H9 (cell line): ENCODE data around the gene GALNT9. TPM values are rescaled to one million over a fixed set of nuclear protein-coding genes. Genes with fewer than 3 reads are reported as not detected.

ENCODE experiments used
- DNase-seq: peaks from one replicate; pipeline ENCODE4 v3.0.0-alpha.2; 2017
- H2AFZ ChIP-seq: one replicate; pipeline ENCODE4 v1.6.1; 2013; ENCODE audit warnings: mild to moderate bottlenecking, low read length, control low read depth, moderate library complexity
- H2AK5ac ChIP-seq: 2 replicates; pipeline ENCODE4 v1.6.1; 2013; ENCODE audit warnings: low read length, control low read depth, mixed read lengths; ENCODE audit not compliant: insufficient read length
- H2BK120ac ChIP-seq: one replicate; pipeline ENCODE4 v1.6.1; 2013; ENCODE audit warnings: low read depth, mild to moderate bottlenecking, low read length, control low read depth, inconsistent platforms; ENCODE audit not compliant: poor library complexity, severe bottlenecking
- H2BK12ac ChIP-seq: 2 replicates; pipeline ENCODE4 v1.6.1; 2013; ENCODE audit warnings: low read length, control low read depth, mixed read lengths, low read depth; ENCODE audit not compliant: insufficient read length
- H2BK15ac ChIP-seq: 2 replicates; pipeline ENCODE4 v1.6.1; 2013; ENCODE audit warnings: low read depth, low read length, control low read depth
- H2BK20ac ChIP-seq: one replicate; pipeline ENCODE4 v1.6.1; 2013; ENCODE audit warnings: low read depth, mild to moderate bottlenecking, low read length, control low read depth, inconsistent platforms; ENCODE audit not compliant: poor library complexity, severe bottlenecking
- H2BK5ac ChIP-seq: 2 replicates; pipeline ENCODE4 v1.6.1; 2013; ENCODE audit warnings: low read length, control low read depth, mixed read lengths; ENCODE audit not compliant: insufficient read length
- H3K14ac ChIP-seq: 2 replicates; pipeline ENCODE4 v1.6.1; 2013; ENCODE audit warnings: low read length, control low read depth; ENCODE audit not compliant: insufficient read depth
- H3K18ac ChIP-seq: 2 replicates; pipeline ENCODE4 v1.6.1; 2013; ENCODE audit warnings: low read depth, mild to moderate bottlenecking, mixed read lengths, low read length, control low read depth; ENCODE audit not compliant: insufficient read length
- H3K23ac ChIP-seq: 2 replicates; pipeline ENCODE4 v1.6.1; 2013; ENCODE audit warnings: low read length, control low read depth, mixed read lengths, low read depth; ENCODE audit not compliant: insufficient read length
- H3K23me2 ChIP-seq: 2 replicates; pipeline ENCODE4 v1.6.1; 2013; ENCODE audit warnings: low read depth, mild to moderate bottlenecking, mixed read lengths, low read length, control low read depth; ENCODE audit not compliant: insufficient read length, poor library complexity, severe bottlenecking
- H3K27ac ChIP-seq: 2 replicates; pipeline ENCODE4 v1.5.1; 2013; ENCODE audit warnings: low read length, control low read depth, mixed read lengths, low read depth; ENCODE audit not compliant: insufficient read length
- H3K27me3 ChIP-seq: 2 replicates; pipeline ENCODE4 v1.6.1; 2013; ENCODE audit warnings: low read length, control low read depth, inconsistent platforms; ENCODE audit not compliant: insufficient read depth
- H3K4ac ChIP-seq: 2 replicates; pipeline ENCODE4 v1.6.1; 2013; ENCODE audit warnings: low read depth, mild to moderate bottlenecking, control low read depth, inconsistent platforms, low read length, moderate library complexity
- H3K4me1 ChIP-seq: 2 replicates; pipeline ENCODE4 v1.6.1; 2013; ENCODE audit warnings: low read length, control low read depth, inconsistent platforms; ENCODE audit not compliant: insufficient read depth
- H3K4me2 ChIP-seq: 2 replicates; pipeline ENCODE4 v1.6.1; 2013; ENCODE audit warnings: low read length, control low read depth, mixed read lengths; ENCODE audit not compliant: insufficient read length, insufficient read depth
- H3K56ac ChIP-seq: 2 replicates; pipeline ENCODE4 v1.6.1; 2013; ENCODE audit warnings: low read depth, mild to moderate bottlenecking, mixed read lengths, low read length, control low read depth; ENCODE audit not compliant: insufficient read length
- H3K79me1 ChIP-seq: 2 replicates; pipeline ENCODE4 v1.6.1; 2013; ENCODE audit warnings: low read depth, mild to moderate bottlenecking, moderate library complexity, low read length, control low read depth, inconsistent platforms; ENCODE audit not compliant: insufficient read depth, poor library complexity, severe bottlenecking
- H3K79me2 ChIP-seq: 2 replicates; pipeline ENCODE4 v1.6.1; 2013; ENCODE audit warnings: low read length, control low read depth, inconsistent platforms; ENCODE audit not compliant: insufficient read depth
- H3K9ac ChIP-seq: 2 replicates; pipeline ENCODE4 v1.6.1; 2013; ENCODE audit warnings: low read length, control low read depth, mixed read lengths; ENCODE audit not compliant: insufficient read length; ENCODE audit errors: extremely low read depth
- H3K9me3 ChIP-seq: one replicate; pipeline ENCODE4 v1.6.1; 2013; ENCODE audit warnings: low read depth, low read length, inconsistent platforms; ENCODE audit not compliant: control insufficient read depth
- H3T11ph ChIP-seq: one replicate; pipeline ENCODE4 v1.6.1; 2013; ENCODE audit warnings: mild to moderate bottlenecking, low read length, control low read depth, inconsistent platforms
- H4K20me1 ChIP-seq: one replicate; pipeline ENCODE4 v1.6.1; 2013; ENCODE audit not compliant: control insufficient read depth, insufficient read length, insufficient read depth
- H4K5ac ChIP-seq: 2 replicates; pipeline ENCODE4 v1.6.1; 2013; ENCODE audit warnings: low read depth, mild to moderate bottlenecking, mixed read lengths, low read length, control low read depth; ENCODE audit not compliant: insufficient read length
- H4K8ac ChIP-seq: replicated peaks from 2 replicates; pipeline ENCODE4 v1.6.1; 2013; ENCODE audit warnings: low read length, control low read depth, mixed read lengths, low read depth; ENCODE audit not compliant: insufficient read length
- H4K91ac ChIP-seq: 2 replicates; pipeline ENCODE4 v1.6.1; 2013; ENCODE audit warnings: low read depth, mild to moderate bottlenecking, moderate library complexity, mixed read lengths, low read length, control low read depth; ENCODE audit not compliant: insufficient read length
- H3K27ac Mint-ChIP-seq, 3 experiments: 2 replicates in 2 of 3; 3 replicates in 1 of 3; pipeline ENCODE4 v1.8.0; 2020 to 2021; ENCODE audit warnings: mixed read lengths in 3 of 3, mild to moderate bottlenecking in 1 of 3, moderate library complexity in 1 of 3
- H3K27me3 Mint-ChIP-seq: 2 replicates; pipeline ENCODE4 v1.8.0; 2021; ENCODE audit warnings: low read depth, mild to moderate bottlenecking, moderate library complexity, mixed read lengths
- H3K36me3 Mint-ChIP-seq, 3 experiments: 2 replicates in 2 of 3; 3 replicates in 1 of 3; pipeline ENCODE4 v1.8.0; 2020 to 2021; ENCODE audit warnings: low read depth in 3 of 3, mixed read lengths in 3 of 3; ENCODE audit not compliant: insufficient read depth in 1 of 3
- H3K4me1 Mint-ChIP-seq, 2 experiments: 2 replicates each; pipeline ENCODE4 v1.8.0; 2020; ENCODE audit warnings: mixed read lengths in 2 of 2
- H3K4me3 Mint-ChIP-seq, 2 experiments: 2 replicates in 1 of 2; 3 replicates in 1 of 2; pipeline ENCODE4 v1.8.0; 2020 to 2021; ENCODE audit warnings: mild to moderate bottlenecking in 2 of 2, mixed read lengths in 2 of 2, moderate library complexity in 1 of 2
- H3K9me3 Mint-ChIP-seq, 2 experiments: 2 replicates in 1 of 2; 3 replicates in 1 of 2; pipeline ENCODE4 v1.8.0; 2020; ENCODE audit warnings: mild to moderate bottlenecking in 2 of 2, mixed read lengths in 2 of 2, moderate library complexity in 1 of 2
- WGBS: extraction: QIAGEN DNeasy Blood & Tissue Kit; methylation state at CpG from one replicate; pipeline ENCODE4 v1.1.7; 2013; ENCODE audit warnings: missing lambda C conversion rate, low lambda C conversion rate, mixed read lengths; ENCODE audit not compliant: insufficient read length; ENCODE audit errors: extremely low coverage; 5-methylcytosine and 5-hydroxymethylcytosine counted together
- total RNA-seq: library from RNA; stranded (reverse); gene quantifications from 2 replicates; pipeline ENCODE4 v1.2.1, GENCODE V29; 2021
- TF ChIP-seq, protein P1 (sequence below): fragments of 200-600 bp; sonication (generic); conservative IDR thresholded peaks from 3 replicates; pipeline ENCODE4 v1.8.0; 2021; ENCODE audit warnings: antibody characterized with exemption, mild to moderate bottlenecking

GALNT9 gene
- total RNA-seq, 1 experiment from 2014 or later, result 0.35 TPM

GRCh38 chr12:132367071-132367851 lies 37.9 kb upstream of the GALNT9 start:
- Histone ChIP-seq H2AK5ac (no peak overlapping the region), H3K27ac (no peak overlapping the region), H4K91ac (no peak overlapping the region), H4K20me1 (no peaks in the 10 kb centered on the region), H2BK120ac (no peak overlapping the region), H3K4me2 (no peak overlapping the region), H3K4ac (no peak overlapping the region), H3K56ac (no peak overlapping the region), H2AFZ (no peak overlapping the region), H3K9ac (no peak overlapping the region), H3T11ph (no peak overlapping the region), H3K23ac (no peak overlapping the region), H2BK5ac (no peak overlapping the region), H3K9me3 (no peaks in the 10 kb centered on the region), H4K8ac (no peak overlapping the region), H2BK20ac (no peak overlapping the region), H3K23me2 (no peaks in the 10 kb centered on the region), H3K18ac (no peak overlapping the region), H3K79me1 (no peaks in the 10 kb centered on the region), H2BK12ac (no peak overlapping the region), H2BK15ac (no peak overlapping the region), H3K14ac (no peak overlapping the region), H3K4me1 (no peaks in the 10 kb centered on the region), H3K27me3 (peaks cover 12% of the 10 kb centered on the region), H3K79me2 (no peaks in the 10 kb centered on the region; the same call in 1 of the 2 replicates), H4K5ac (no peak overlapping the region)
- TF ChIP-seq, protein P1, sequence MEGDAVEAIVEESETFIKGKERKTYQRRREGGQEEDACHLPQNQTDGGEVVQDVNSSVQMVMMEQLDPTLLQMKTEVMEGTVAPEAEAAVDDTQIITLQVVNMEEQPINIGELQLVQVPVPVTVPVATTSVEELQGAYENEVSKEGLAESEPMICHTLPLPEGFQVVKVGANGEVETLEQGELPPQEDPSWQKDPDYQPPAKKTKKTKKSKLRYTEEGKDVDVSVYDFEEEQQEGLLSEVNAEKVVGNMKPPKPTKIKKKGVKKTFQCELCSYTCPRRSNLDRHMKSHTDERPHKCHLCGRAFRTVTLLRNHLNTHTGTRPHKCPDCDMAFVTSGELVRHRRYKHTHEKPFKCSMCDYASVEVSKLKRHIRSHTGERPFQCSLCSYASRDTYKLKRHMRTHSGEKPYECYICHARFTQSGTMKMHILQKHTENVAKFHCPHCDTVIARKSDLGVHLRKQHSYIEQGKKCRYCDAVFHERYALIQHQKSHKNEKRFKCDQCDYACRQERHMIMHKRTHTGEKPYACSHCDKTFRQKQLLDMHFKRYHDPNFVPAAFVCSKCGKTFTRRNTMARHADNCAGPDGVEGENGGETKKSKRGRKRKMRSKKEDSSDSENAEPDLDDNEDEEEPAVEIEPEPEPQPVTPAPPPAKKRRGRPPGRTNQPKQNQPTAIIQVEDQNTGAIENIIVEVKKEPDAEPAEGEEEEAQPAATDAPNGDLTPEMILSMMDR, result peak; percentile 18; the same call in 1 of the 3 replicates
- Mint-ChIP-seq H3K4me1 (no peaks in the 10 kb centered on the region), H3K36me3 (no peaks in the 10 kb centered on the region; a peak in 2 of 7 replicates), H3K4me3 (no peak overlapping the region), H3K9me3 (peaks cover 5 to 12% of the 10 kb centered on the region in 2 experiments; a peak in 2 of 5 replicates), H3K27ac (no peak overlapping the region), H3K27me3 (peaks cover 87% of the 10 kb centered on the region)
- no peak for DNase-seq
- WGBS, result no CpG with 5 or more reads among the region's 31 CpGs
